Mesenchymal stem cell (in vitro differentiated cells and primary cell): ENCODE data around the gene UROS.

Source experiments
- DNase-seq: peaks from one replicate; pipeline ENCODE4 v3.0.0-alpha.2; 2013
- H2AFZ ChIP-seq: one replicate; pipeline ENCODE4 v1.6.1; 2013; ENCODE audit warnings: low read depth, mild to moderate bottlenecking, control low read depth, inconsistent platforms, low read length, moderate library complexity
- H2AK5ac ChIP-seq: 2 replicates; pipeline ENCODE4 v1.6.1; 2013; ENCODE audit warnings: low read length, moderate library complexity, mild to moderate bottlenecking, inconsistent platforms; ENCODE audit not compliant: severe bottlenecking
- H2BK120ac ChIP-seq: one replicate; pipeline ENCODE4 v1.6.1; 2013; ENCODE audit warnings: low read depth, mild to moderate bottlenecking, inconsistent platforms, low read length, moderate library complexity
- H2BK12ac ChIP-seq, 2 experiments: one replicate each; pipeline ENCODE4 v1.6.1; 2013; ENCODE audit warnings: inconsistent platforms in 2 of 2, low read length in 2 of 2, mild to moderate bottlenecking in 2 of 2, moderate library complexity in 2 of 2, control low read depth in 1 of 2
- H2BK15ac ChIP-seq: one replicate; pipeline ENCODE4 v1.6.1; 2013; ENCODE audit warnings: mild to moderate bottlenecking, low read depth, inconsistent platforms; ENCODE audit not compliant: poor library complexity, severe bottlenecking
- H2BK5ac ChIP-seq: 2 replicates; pipeline ENCODE4 v1.6.1; 2013; ENCODE audit warnings: low read depth, mild to moderate bottlenecking, low read length, control low read depth, inconsistent platforms; ENCODE audit not compliant: poor library complexity, severe bottlenecking
- H3K14ac ChIP-seq, 2 experiments: one replicate each; pipeline ENCODE4 v1.6.1; 2013; ENCODE audit warnings: inconsistent platforms in 2 of 2, low read length in 2 of 2, control low read depth in 1 of 2, mild to moderate bottlenecking in 1 of 2, moderate library complexity in 1 of 2
- H3K18ac ChIP-seq, 2 experiments: one replicate each; pipeline ENCODE4 v1.6.1; 2013; ENCODE audit warnings: inconsistent platforms in 2 of 2, low read length in 2 of 2, control low read depth in 1 of 2, low read depth in 1 of 2, mild to moderate bottlenecking in 1 of 2
- H3K23ac ChIP-seq, 2 experiments: one replicate each; pipeline ENCODE4 v1.6.1; 2013; ENCODE audit warnings: inconsistent platforms in 2 of 2, low read length in 2 of 2, mild to moderate bottlenecking in 2 of 2, moderate library complexity in 2 of 2, control low read depth in 1 of 2
- H3K27ac ChIP-seq: 2 replicates; pipeline ENCODE4 v1.5.1; 2013; ENCODE audit warnings: mild to moderate bottlenecking, moderate library complexity, low read length, control low read depth, inconsistent platforms; ENCODE audit not compliant: poor library complexity, severe bottlenecking
- H3K27me3 ChIP-seq, 2 experiments: 2 replicates each; pipeline versions ENCODE4 v1.6.1 to v1.7.0; 2013; ENCODE audit warnings: low read length in 2 of 2, mild to moderate bottlenecking in 2 of 2, moderate library complexity in 2 of 2, control low read depth in 1 of 2, inconsistent platforms in 1 of 2; ENCODE audit not compliant: control insufficient read depth in 1 of 2, insufficient read depth in 1 of 2
- H3K36me3 ChIP-seq, 2 experiments: 2 replicates each; pipeline versions ENCODE4 v1.6.1 to v1.7.0; 2013; ENCODE audit warnings: low read length in 2 of 2, control low read depth in 1 of 2, inconsistent platforms in 1 of 2, low read depth in 1 of 2, mild to moderate bottlenecking in 1 of 2; ENCODE audit not compliant: insufficient read depth in 2 of 2, control insufficient read depth in 1 of 2
- H3K4ac ChIP-seq, 2 experiments: one replicate each; pipeline ENCODE4 v1.6.1; 2013; ENCODE audit warnings: inconsistent platforms in 2 of 2, low read length in 2 of 2, mild to moderate bottlenecking in 2 of 2, moderate library complexity in 2 of 2, control low read depth in 1 of 2, low read depth in 1 of 2
- H3K4me1 ChIP-seq: 2 replicates; pipeline ENCODE4 v1.6.1; 2013; ENCODE audit warnings: low read depth, low read length, control low read depth; ENCODE audit not compliant: control insufficient read depth, insufficient read depth
- H3K4me2 ChIP-seq: 2 replicates; pipeline ENCODE4 v1.6.1; 2013; ENCODE audit warnings: low read length, mild to moderate bottlenecking, inconsistent platforms; ENCODE audit not compliant: poor library complexity, severe bottlenecking
- H3K4me3 ChIP-seq, 2 experiments: 2 replicates each; pipeline versions ENCODE4 v1.5.1 to v1.7.0; 2013; ENCODE audit warnings: low read length in 2 of 2, mild to moderate bottlenecking in 2 of 2, control low read depth in 1 of 2, low read depth in 1 of 2; ENCODE audit not compliant: insufficient read depth in 1 of 2
- H3K79me1 ChIP-seq: replicated peaks from 2 replicates; pipeline ENCODE4 v1.6.1; 2013; ENCODE audit warnings: mild to moderate bottlenecking, control low read depth, low read length, inconsistent platforms; ENCODE audit not compliant: poor library complexity, severe bottlenecking
- H3K9ac ChIP-seq: 2 replicates; pipeline ENCODE4 v1.7.0; 2013; ENCODE audit warnings: mild to moderate bottlenecking, low read length, moderate library complexity
- H3K9me3 ChIP-seq: 2 replicates; pipeline ENCODE4 v1.7.0; 2013; ENCODE audit warnings: mild to moderate bottlenecking, low read length; ENCODE audit not compliant: control insufficient read depth
- H4K8ac ChIP-seq: one replicate; pipeline ENCODE4 v1.6.1; 2013; ENCODE audit warnings: inconsistent platforms, mild to moderate bottlenecking, low read length, moderate library complexity
- H4K91ac ChIP-seq: one replicate; pipeline ENCODE4 v1.6.1; 2013; ENCODE audit warnings: mild to moderate bottlenecking, low read length, inconsistent platforms
- WGBS: methylation state at CpG from one replicate; pipeline ENCODE4 v1.1.7; 2013; ENCODE audit warnings: mixed read lengths; 5-methylcytosine and 5-hydroxymethylcytosine counted together

Gene UROS

GRCh38 chr10:125762692-125763648 is 60.1 kb downstream of the UROS start:
- Histone ChIP-seq H3K4me3 (no peak overlapping the region), H3K27ac (no peak overlapping the region), H2BK12ac (no peak overlapping the region), H2BK5ac (no peak overlapping the region), H3K79me1 (peaks cover 11% of the 10 kb centered on the region), H3K4me1 (no peaks in the 10 kb centered on the region), H3K4me2 (no peak overlapping the region), H3K14ac (no peak overlapping the region), H4K91ac (no peak overlapping the region), H3K4ac (no peak overlapping the region), H3K9ac (no peak overlapping the region), H2BK120ac (no peak overlapping the region), H2AK5ac (no peak overlapping the region), H3K27me3 (no peaks in the 10 kb centered on the region), H3K9me3 (no peaks in the 10 kb centered on the region), H3K36me3 (peaks cover 29 to 88% of the 10 kb centered on the region in 2 experiments), H2BK15ac (no peak overlapping the region), H2AFZ (no peak overlapping the region), H4K8ac (no peak overlapping the region), H3K18ac (no peak overlapping the region), H3K23ac (no peak overlapping the region)
- no peak for DNase-seq
- WGBS, result 92% methylated on average over 20 of the region's 24 CpGs

GRCh38 chr10:125761961-125762360 is 61.1 kb downstream of the UROS start:
- Histone ChIP-seq H3K9me3 (no peaks in the 10 kb centered on the region), H4K8ac (no peak overlapping the region), H3K14ac (no peak overlapping the region), H3K18ac (no peak overlapping the region), H2AK5ac (no peak overlapping the region), H3K36me3 (peaks cover 26 to 91% of the 10 kb centered on the region in 2 experiments), H2BK5ac (no peak overlapping the region), H2BK120ac (no peak overlapping the region), H3K27me3 (no peaks in the 10 kb centered on the region), H3K23ac (no peak overlapping the region), H3K79me1 (peaks cover 12% of the 10 kb centered on the region), H3K4me2 (no peak overlapping the region), H3K9ac (no peak overlapping the region), H3K4me1 (no peaks in the 10 kb centered on the region), H4K91ac (no peak overlapping the region), H3K4ac (no peak overlapping the region), H2AFZ (no peak overlapping the region), H2BK15ac (no peak overlapping the region), H3K27ac (no peak overlapping the region), H3K4me3 (no peak overlapping the region), H2BK12ac (no peak overlapping the region)
- 97% methylated on average over 1 of the region's 1 CpG for WGBS
- DNase-seq, result no peak

GRCh38 chr10:125757742-125758141 is 65.3 kb downstream of the UROS start:
- WGBS, result 98% methylated on average over 4 of the region's 4 CpGs
- no peak overlapping the region for H2BK15ac ChIP-seq
- no peak overlapping the region for H3K23ac ChIP-seq
- no peak overlapping the region for H4K91ac ChIP-seq
- no peaks in the 10 kb centered on the region for H3K9me3 ChIP-seq
- DNase-seq, result no peak
- no peak overlapping the region for H2AFZ ChIP-seq
- no peak overlapping the region for H2BK120ac ChIP-seq
- no peak overlapping the region for H3K14ac ChIP-seq
- no peak overlapping the region for H3K4me2 ChIP-seq
- H3K4ac ChIP-seq, result no peak overlapping the region
- H3K9ac ChIP-seq, result no peak overlapping the region
- no peak overlapping the region for H2BK12ac ChIP-seq
- no peak overlapping the region for H3K27ac ChIP-seq
- H2AK5ac ChIP-seq, result no peak overlapping the region
- no peak overlapping the region for H3K18ac ChIP-seq
- H3K4me3 ChIP-seq, result no peak overlapping the region
- H3K4me1 ChIP-seq, result no peaks in the 10 kb centered on the region
- H4K8ac ChIP-seq, result no peak overlapping the region
- peaks cover 17% of the 10 kb centered on the region for H3K79me1 ChIP-seq
- no peak overlapping the region for H2BK5ac ChIP-seq
- H3K27me3 ChIP-seq, result no peaks in the 10 kb centered on the region
- H3K36me3 ChIP-seq, result peaks cover 22 to 96% of the 10 kb centered on the region in 2 experiments

- no peak overlapping the region for H4K8ac ChIP-seq
- H2BK15ac ChIP-seq, result no peak overlapping the region
- no peaks in the 10 kb centered on the region for H3K27me3 ChIP-seq
- no peak for DNase-seq
- H2BK5ac ChIP-seq, result no peak overlapping the region
- WGBS, result 93% methylated on average over 3 of the region's 5 CpGs
- no peak overlapping the region for H4K91ac ChIP-seq
- no peak overlapping the region for H3K27ac ChIP-seq
- no peak overlapping the region for H3K14ac ChIP-seq
- H3K36me3 ChIP-seq, result peaks cover 23 to 96% of the 10 kb centered on the region in 2 experiments
- H3K9ac ChIP-seq, result no peak overlapping the region
- no peak overlapping the region for H2BK120ac ChIP-seq
- H3K4me2 ChIP-seq, result no peak overlapping the region
- no peaks in the 10 kb centered on the region for H3K4me1 ChIP-seq
- no peaks in the 10 kb centered on the region for H3K9me3 ChIP-seq
- no peak overlapping the region for H3K4me3 ChIP-seq
- no peak overlapping the region for H3K4ac ChIP-seq
- peaks cover 19% of the 10 kb centered on the region for H3K79me1 ChIP-seq
- H3K18ac ChIP-seq, result no peak overlapping the region
- H2AK5ac ChIP-seq, result no peak overlapping the region
- H2BK12ac ChIP-seq, result no peak overlapping the region
- H2AFZ ChIP-seq, result no peak overlapping the region
- H3K23ac ChIP-seq, result no peak overlapping the region
Observed at GRCh38 chr10:125756853-125757487, 66.1 kb downstream of the UROS start.
